AG08395 (cell line): ENCODE data around the gene CST4.
A peak's percentile ranks its signal among the peaks of the same experiment; 100 is the strongest.
"Not testable (repeated sequence)": the region's sequence is repeated elsewhere in the genome, so short reads cannot be mapped to it uniquely, and the experiment has no call there.

Experiments used
- DNase-seq: peaks from one replicate; pipeline ENCODE4 v3.0.0; 2012; ENCODE audit warnings: mixed read lengths, low spot score

CST4 gene, protein sequence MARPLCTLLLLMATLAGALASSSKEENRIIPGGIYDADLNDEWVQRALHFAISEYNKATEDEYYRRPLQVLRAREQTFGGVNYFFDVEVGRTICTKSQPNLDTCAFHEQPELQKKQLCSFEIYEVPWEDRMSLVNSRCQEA

DNA sequence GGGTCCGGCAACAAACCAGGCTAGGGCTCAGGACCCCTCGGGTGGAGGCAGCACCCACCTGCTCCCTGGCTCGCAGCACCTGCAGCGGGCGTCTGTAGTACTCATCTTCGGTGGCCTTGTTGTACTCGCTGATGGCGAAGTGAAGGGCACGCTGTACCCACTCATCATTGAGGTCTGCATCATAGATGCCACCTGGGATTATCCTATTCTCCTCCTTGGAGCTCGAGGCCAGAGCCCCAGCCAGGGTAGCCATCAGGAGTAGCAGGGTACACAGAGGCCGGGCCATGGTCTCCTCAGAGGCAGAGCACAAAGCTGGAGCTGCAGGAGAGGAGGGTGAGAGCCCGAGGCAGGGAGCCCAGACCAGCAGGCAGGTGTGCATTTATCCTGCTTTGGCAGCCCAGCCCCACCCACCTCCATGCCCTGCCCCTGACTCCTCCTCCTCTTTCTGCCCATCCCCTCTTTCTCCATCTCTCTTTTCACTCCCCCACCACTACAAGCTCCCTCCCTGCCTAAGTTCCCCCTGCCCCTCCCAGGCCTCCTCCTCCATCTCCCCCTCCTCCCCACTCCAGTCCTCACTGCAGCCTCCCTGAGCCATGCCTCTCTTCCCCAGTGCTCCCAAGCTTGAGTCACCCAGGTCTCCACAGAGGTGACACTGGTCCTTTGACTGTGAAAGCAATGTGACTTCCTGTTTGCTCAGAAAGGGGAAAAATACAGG, at the start of gene CST4:
Gene CST4 (minus strand): TSS at position 355 of the 715 bp plus-strand sequence. CDS start 69 bp downstream, at position 286.
- not testable (repeated sequence) for DNase-seq

DNA sequence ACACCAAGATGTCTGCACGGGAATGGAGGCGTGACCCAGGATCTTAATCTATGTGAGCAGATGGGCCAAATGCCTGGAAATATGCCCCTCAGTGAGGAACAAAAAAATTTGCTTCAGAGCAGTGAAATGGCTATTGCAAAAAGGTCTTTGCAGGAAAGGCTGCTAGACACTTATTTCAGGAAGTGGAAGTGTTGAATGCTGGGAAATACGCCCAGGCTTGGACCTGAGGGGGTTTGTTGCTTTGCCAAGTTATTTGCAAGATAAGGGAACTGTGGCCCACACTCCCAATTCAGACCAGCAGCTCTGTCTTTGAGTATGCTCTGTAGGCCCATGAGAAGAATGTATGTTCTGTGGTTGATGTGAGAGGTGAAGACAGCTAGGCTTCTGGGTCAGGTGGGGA, 46.6 kb upstream of the CST4 start:
- not testable (repeated sequence) for DNase-seq

GRCh38 chr20:23734949-23735348, 46.1 kb upstream of the CST4 start:
- DNase-seq, result not testable (repeated sequence)

- not testable (repeated sequence) for DNase-seq
Measured at GRCh38 chr20:23734440-23734839, 45.6 kb upstream of the CST4 start.

GRCh38 chr20:23727016-23727415, 38.2 kb upstream of the CST4 start:
- DNase-seq, result no peak

DNA sequence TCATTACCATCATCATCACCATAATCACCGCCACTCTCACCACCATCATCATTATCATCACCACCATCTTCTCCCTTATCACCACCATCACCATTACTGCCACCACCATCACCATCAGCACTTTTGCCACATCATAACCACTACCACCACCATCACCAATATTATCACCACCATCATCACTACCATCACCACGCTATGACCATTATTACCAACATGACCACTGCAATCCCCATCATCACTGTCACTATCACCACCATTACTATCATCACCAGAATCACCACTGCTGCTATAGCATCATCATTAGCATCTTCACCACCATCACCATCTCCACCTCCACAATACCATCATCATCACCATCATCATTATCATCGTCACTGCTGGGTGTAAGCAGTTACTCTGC, 36.3 kb upstream of the CST4 start:
- DNase-seq, result no peak

DNA sequence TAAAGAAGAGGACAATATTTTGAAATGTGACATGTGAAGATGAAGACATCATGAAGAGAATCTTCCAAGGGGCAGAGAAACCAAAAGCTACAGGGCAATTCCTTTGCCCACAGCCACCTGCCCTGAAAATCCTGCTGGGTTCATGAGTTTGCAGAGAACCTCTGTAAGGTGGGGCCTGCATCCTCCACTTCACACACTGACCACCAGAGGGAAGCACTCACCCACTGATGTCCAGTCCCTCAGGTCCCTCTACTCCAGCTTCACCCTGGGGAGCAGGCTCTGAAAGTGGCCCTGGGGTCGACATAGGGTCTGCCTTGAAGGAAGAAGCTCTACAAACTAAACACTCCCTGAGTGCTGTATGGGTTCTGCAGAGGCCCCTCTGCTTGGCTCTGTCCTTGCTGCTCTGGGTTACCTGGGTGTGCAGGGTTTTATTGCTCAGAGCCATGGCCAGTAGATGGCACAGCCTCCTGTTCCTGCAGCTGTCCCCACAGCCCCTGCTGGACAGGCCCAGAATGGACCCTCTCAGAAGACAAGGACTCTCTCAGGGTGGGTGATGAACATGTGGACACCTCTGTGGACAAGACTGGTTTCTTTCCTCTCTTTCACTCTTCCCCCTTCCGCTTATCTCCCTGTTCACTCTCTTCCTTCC, 34.9 kb upstream of the CST4 start:
- not testable (repeated sequence) for DNase-seq

DNA sequence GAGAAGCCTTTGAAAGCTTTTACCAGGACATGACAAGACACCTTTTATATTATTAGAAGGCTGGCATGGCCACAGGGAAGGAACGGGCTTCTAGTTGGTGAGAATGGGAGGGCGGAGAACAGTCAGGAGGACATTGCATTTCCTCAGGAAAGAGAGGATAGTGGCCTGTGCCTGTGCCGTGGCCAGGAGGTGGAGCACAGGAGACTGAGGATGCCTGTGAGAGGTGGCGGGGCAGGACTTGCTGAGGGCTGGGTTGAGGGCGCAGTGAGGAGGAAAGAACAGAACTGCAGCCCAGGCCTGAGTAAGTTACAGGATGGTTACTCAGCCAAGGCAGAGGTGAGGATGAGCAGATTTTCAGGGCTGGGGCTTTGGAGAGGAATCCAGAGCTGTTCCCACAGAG, 34.0 kb upstream of the CST4 start:
- not testable (repeated sequence) for DNase-seq

DNA sequence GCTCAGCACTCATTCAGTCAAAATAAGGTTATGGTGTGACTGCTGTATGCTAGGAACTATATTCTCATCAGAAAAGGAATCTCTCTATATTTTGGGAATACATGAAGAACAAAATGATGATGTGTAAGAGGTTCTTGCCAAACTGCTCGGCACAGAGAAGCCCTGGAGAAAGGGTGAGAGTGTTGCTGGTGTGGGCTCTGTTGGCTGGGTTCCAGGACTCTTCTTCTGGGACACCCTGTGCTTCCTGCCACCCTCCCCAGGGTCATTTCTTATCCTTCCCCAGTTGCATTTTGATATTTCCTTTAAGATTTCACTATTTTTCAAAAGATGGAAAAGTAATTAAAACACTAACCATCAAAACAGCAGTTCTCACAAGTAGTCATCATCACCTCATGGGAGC, 33.1 kb upstream of the CST4 start:
- DNase-seq, result no peak

GRCh38 chr20:23719351-23719750, 30.5 kb upstream of the CST4 start:
- not testable (repeated sequence) for DNase-seq

DNA sequence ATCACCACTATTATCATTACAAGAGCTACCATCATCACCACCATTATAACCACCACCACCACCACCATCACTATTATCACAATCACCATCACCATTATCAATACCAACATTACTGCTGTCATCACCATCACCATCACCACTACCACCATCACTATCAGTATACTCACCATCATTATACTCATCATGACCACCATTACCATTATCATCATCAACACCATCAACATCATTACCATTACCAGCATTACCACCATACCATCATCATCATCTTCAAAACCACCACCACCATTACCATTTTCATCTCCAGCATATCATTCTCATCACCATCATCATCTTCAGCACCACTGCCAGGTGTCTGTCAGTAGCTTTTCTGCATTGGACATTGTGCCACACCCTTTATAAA, 22.9 kb upstream of the CST4 start:
- DNase-seq, result not testable (repeated sequence)

DNA sequence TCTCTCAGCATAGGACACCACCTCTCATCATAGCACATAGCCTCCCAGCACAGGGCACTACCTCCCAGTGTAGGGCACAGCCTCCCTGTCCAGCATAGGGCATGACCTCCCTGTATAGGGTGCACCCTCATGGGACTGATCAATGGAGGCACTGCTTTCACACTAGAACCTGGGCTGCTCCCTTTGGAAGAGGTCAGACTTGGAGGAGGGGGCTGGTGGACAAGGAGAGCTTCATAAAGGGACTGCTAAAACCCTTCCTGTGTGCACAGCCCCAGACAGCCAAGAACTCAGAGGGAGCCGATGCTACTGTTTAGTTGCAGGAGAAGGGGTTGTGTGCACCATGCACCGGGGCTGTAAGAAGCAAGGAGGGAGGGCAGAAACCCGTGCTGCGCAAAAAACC, 21.9 kb upstream of the CST4 start:
- DNase-seq, result no peak

DNA sequence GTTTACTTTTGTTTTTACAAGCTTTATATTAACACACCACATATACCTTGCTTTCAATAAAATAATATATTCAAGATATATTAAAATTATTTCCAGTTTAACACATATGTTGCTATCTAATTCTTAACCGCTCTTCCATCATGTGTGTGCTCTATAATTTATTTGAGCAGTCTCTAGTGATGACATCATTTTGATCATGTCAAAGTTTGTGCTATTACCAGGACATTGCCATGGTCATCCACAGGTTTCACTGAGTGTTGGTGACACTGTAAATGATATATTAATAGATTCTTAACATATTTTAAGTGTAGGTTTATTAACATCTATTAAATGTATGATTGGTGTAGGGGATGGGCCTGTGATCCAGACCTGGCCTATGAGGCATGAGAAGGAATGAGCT, 17.1 kb upstream of the CST4 start:
- no peak for DNase-seq

- peak; percentile 18 for DNase-seq
Measured at GRCh38 chr20:23702021-23702420, 13.2 kb upstream of the CST4 start.

DNA sequence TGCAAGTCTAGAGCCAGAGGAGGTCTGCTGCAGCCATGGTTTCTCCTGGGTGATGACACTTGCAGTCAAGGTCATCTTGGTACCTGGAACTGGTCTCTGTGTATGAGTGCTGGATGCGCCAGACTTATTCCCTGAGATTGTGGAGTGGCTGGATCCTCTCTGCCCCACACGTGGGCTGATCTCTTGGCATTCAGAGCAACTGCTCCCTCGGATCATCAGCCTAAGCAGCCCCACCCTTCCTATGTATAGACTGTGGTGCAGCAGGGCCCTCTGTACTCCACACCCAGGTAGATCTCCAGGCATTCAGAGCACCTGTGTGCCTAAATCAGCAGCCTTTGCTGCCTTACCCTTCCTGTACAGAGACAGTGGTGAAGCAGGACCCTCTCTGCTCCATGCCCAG, 12.1 kb upstream of the CST4 start:
- no peak for DNase-seq

GRCh38 chr20:23697947-23698346, 9.1 kb upstream of the CST4 start:
- no peak for DNase-seq

DNA sequence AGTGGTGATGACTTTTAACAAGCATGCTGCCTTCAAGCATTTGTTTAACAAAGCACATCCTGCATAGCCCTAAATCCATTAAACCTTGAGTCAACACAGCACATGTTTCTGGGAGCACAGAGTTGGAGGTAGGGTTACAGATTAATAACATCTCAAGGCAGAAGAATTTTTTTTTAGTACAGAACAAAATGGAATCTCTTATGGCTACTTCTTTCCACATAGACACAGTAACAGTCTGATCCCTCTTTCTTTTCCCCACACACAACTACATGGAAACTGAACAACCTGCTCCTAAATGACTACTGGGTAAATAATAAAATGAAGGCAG, 6.2 kb upstream of the CST4 start:
- DNase-seq, result not testable (repeated sequence)

GRCh38 chr20:23694178-23695067, 5.6 kb upstream of the CST4 start:
- not testable (repeated sequence) for DNase-seq

DNA sequence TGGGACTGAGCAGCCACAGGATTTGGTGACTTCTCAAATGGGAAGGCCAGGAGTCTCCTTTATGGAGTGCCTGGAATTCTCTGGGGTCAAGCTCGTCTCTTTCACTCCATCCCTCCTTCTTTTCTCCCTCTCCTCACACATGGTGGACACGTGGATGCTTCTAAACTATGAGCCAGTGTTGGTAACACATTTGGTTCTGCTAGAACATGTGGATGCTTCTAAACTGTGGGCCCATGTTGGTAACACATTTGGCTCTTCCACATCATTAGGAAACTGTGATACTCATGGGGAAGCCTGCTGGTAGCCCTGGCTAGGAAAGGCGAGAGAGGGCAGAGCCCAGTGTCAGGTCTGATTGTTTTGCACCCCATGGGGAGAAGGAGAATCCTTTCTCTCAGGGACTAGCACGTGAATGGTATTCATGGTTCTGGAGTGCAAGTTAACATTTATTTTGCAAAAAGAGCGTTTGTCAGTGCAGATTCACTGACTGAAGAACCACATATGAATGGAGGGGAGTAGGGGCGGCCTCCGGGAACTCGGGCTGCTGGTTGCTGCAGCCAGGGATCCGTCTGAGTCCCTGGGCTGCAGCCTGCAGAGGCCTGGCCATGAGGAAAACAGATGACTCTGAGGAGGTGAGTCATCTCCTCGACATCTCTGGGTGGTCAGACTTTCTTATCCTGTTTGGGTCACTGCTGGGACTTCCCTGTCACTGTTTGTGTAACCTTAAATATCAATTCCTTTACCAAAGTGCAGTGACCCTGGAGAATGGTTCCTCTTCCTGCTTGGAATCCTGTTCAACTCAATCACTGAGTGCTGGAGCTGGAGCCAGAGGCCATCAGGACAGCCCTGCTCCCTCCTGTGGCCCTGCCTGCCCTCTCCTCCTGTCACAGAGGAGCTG, 4.1 kb upstream of the CST4 start:
- DNase-seq, result peak; percentile 71

GRCh38 chr20:23691675-23692074, 2.8 kb upstream of the CST4 start:
- DNase-seq, result no peak

GRCh38 chr20:23690581-23690980, 1.7 kb upstream of the CST4 start:
- no peak for DNase-seq

GRCh38 chr20:23689399-23689690, 507 bp upstream of the CST4 start:
- no peak for DNase-seq
